Activated naive CD4-positive, alpha-beta T cell treated with anti-CD3 and anti-CD28 coated beads, Interleukin-2, amount 10 ng/mL, durations not matched to agents 5 hours and 36 hours (primary cell): ENCODE data around the gene ANKRD28. TPM values are rescaled to one million over a fixed set of nuclear protein-coding genes. Genes with fewer than 3 reads are reported as not detected.

Experiments
- microRNA-seq: library from miRNA; unstranded; fragments of <30 nt; microRNA quantifications from one replicate; pipeline ENCODE4 v1.2.0, GENCODE V29; 2022; ENCODE audit warnings: borderline microRNAs expressed, borderline replicate concordance
- total RNA-seq, 2 experiments: library from RNA; stranded (reverse); gene quantifications; one replicate each; pipeline ENCODE4 v1.2.3, GENCODE V29; 2021

The ANKRD28 gene
- 10 to 100 TPM; 32.4 to 37.0 TPM for total RNA-seq

DNA sequence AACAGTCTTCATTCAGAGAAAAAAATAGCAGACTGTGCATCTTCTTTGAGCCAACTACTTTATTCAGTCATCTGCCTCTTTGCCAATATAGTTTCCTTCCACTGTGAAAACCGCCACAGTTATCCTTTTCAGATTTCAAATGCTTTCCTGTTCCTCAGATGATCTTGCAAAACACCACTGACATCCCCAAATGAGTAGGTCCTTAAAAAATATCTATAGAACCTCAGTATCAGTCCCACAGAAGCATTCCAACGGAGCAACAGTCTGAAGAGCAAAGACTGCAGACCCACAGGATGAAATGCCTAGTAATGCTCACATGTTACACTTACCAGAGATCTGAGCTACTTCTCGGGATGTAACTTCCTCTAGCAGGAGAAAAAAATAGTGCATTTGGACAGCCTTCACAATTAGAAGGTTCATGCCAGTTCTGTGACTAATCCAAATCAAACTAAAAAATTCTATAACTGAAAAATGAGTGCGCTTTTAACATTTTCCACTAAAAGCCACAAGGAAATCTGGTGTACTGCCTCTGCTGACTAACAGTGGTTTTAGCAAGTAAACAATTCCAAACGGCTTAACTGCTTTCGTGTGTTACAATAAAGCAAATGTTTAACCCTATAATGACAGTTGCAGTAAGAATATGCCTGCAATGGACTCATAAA, at the start of gene ANKRD28:
Gene ANKRD28, minus strand, starts transcription at position 338 of the 662 bp plus-strand sequence. CDS start 1,458 bp downstream, outside the sequence.

Small RNA genes within 50 kb of the gene (microRNA-seq; reads per million reads assigned to microRNA genes)
- gene MIR3134 = not detected

Other genes starting within 250 kb of the ANKRD28 start
- gene HACL1, start 196.4 kb downstream of the ANKRD28 start, total RNA-seq = 10 to 100 TPM; 22.2 to 24.9 TPM
- gene BTD, start 196.2 kb downstream of the ANKRD28 start, total RNA-seq = 1 to 10 TPM; 8.0 to 8.3 TPM